ENCODE results near the gene FHOD1. TPM values are rescaled to one million over a fixed set of nuclear protein-coding genes. Genes with fewer than 3 reads are reported as not detected.

The FHOD1 gene
- total and polyA plus RNA-seq, 2 of the 13 experiments (the other 11 are each of a cell fraction or from before 2014, with no cell fraction given) = 20.0 to 20.8 TPM

- TF ChIP-seq ZNF597 (CRISPR knock-in tag; IDR thresholded peaks at IDR 0.05) (no peak), NONO (IDR thresholded peaks at IDR 0.05) (no peak), NONO (CRISPR knock-in tag; conservative IDR thresholded peaks at IDR 0.05) (peak; percentile 93), ZNF678 (CRISPR knock-in tag; IDR thresholded peaks at IDR 0.05) (peak; percentile 94; the same call in 1 of the 2 replicates), RERE (CRISPR knock-in tag; IDR thresholded peaks at IDR 0.05; ENCODE audit: low read depth) (no peak), ZNF552 (CRISPR knock-in tag; IDR thresholded peaks at IDR 0.05; ENCODE audit: borderline replicate concordance) (peak; percentile 36; the same call in 1 of the 2 replicates), FOXP1 (IDR thresholded peaks at IDR 0.05) (no peak), FOXP1 (CRISPR knock-in tag; IDR thresholded peaks at IDR 0.05) (no peak), KDM3A (CRISPR knock-in tag; IDR thresholded peaks at IDR 0.05; ENCODE audit: low read depth) (no peak), KDM5B (CRISPR knock-in tag; IDR thresholded peaks at IDR 0.05; ENCODE audit: borderline replicate concordance) (peak; percentile 80; the same call in 1 of the 2 replicates), SKIL (CRISPR knock-in tag; IDR thresholded peaks at IDR 0.05; ENCODE audit: borderline replicate concordance) (0 out of 2 replicates have a peak, but pooled peaks have one; percentile 42), BRCA1 (CRISPR knock-in tag; IDR thresholded peaks at IDR 0.05) (no peak), SOX5 (CRISPR knock-in tag; IDR thresholded peaks at IDR 0.05; ENCODE audit: borderline replicate concordance) (peak; percentile 16; the same call in 1 of the 2 replicates), ZNF75D (CRISPR knock-in tag; IDR thresholded peaks at IDR 0.05; ENCODE audit: borderline replicate concordance) (peak; percentile 15; the same call in 1 of the 2 replicates), THAP11 (CRISPR knock-in tag; IDR thresholded peaks at IDR 0.05) (peak; percentile 86), ZNF513 (CRISPR knock-in tag; conservative IDR thresholded peaks at IDR 0.05) (no peak), JUN (CRISPR knock-in tag; IDR thresholded peaks at IDR 0.05) (peak; percentile 60), ZNF788 (CRISPR knock-in tag; IDR thresholded peaks at IDR 0.05; ENCODE audit: borderline replicate concordance) (peak; percentile 17), GLI4 (CRISPR knock-in tag; IDR thresholded peaks at IDR 0.05; ENCODE audit: borderline replicate concordance) (no peak)
Observed at GRCh38 chr16:67279296-67280089, 32.2 kb upstream of the FHOD1 start, which contains the start of gene PLEKHG4 (continued).
